ENCODE measurements around the gene PRKN.

DNA sequence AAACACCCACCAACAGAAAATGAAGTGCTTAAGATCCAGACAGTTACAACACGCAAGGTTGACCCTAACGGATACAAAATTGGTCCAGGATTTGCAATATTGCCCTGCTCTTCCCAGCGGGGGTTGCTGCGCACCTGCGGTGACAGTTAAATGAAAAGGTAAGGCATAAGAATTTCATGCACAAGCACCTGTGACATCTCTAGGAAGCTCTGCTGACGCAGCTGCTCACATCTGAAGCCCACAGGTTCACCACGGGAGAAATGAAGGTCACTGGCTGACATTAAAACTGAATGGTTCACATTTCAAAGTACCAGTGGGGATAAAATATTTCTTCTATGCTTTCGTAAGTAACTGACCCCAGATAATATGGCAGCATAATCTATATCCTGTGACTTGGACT lies 764.4 kb downstream of the PRKN start:
- TF ChIP-seq, protein P1, sequence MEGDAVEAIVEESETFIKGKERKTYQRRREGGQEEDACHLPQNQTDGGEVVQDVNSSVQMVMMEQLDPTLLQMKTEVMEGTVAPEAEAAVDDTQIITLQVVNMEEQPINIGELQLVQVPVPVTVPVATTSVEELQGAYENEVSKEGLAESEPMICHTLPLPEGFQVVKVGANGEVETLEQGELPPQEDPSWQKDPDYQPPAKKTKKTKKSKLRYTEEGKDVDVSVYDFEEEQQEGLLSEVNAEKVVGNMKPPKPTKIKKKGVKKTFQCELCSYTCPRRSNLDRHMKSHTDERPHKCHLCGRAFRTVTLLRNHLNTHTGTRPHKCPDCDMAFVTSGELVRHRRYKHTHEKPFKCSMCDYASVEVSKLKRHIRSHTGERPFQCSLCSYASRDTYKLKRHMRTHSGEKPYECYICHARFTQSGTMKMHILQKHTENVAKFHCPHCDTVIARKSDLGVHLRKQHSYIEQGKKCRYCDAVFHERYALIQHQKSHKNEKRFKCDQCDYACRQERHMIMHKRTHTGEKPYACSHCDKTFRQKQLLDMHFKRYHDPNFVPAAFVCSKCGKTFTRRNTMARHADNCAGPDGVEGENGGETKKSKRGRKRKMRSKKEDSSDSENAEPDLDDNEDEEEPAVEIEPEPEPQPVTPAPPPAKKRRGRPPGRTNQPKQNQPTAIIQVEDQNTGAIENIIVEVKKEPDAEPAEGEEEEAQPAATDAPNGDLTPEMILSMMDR (IDR thresholded peaks at IDR 0.05; ENCODE audit: insufficient read depth, low read length) = no peak
- no peak for TF ChIP-seq POLR2AphosphoS5 (IDR thresholded peaks at IDR 0.05; ENCODE audit: low read depth)
